ENCODE results near the gene HNRNPA0. TPM values are rescaled to one million over a fixed set of nuclear protein-coding genes. Genes with fewer than 3 reads are reported as not detected.

The HNRNPA0 gene
- total RNA-seq, 120 experiments from 2014 or later: 18.9 to 34.2 (median 26.7) TPM

Other genes starting within 250 kb of the HNRNPA0 start
- 10 to 100 TPM; 31.4 to 71.8 (median 48.9) TPM for gene KLHL3, start 18.3 kb downstream of the HNRNPA0 start, total RNA-seq
- gene MYOT, start 113.5 kb upstream of the HNRNPA0 start, total RNA-seq: 10 to 100 TPM in 50 of 120 experiments, 1 to 10 TPM in 69, under 1 TPM in 1; 0.72 to 31.0 (median 8.7) TPM
- 1 to 10 TPM in 8 of 120 experiments, under 1 TPM in 26, not detected in 86; 0.31 to 1.6 (median 0.65) TPM for gene PKD2L2, start 135.1 kb upstream of the HNRNPA0 start, total RNA-seq